ENCODE data around the gene SCN2B. TPM values are rescaled to one million over a fixed set of nuclear protein-coding genes. Genes with fewer than 3 reads are reported as not detected.

SCN2B gene
- total RNA-seq, 1 experiment from 2014 or later = not detected

- BruUV-seq (replicated peaks) = no TSS peak
- no peak overlapping the region for H3K4me3 ChIP-seq (ENCODE audit: low read depth, low read length, poor library complexity, severe bottlenecking)
- H3K36me3 ChIP-seq (ENCODE audit: insufficient read depth, low read length, poor library complexity, severe bottlenecking) = no peaks in the 10 kb centered on the region
- TF ChIP-seq EZH2 (IDR thresholded peaks at IDR 0.05; ENCODE audit: borderline replicate concordance, low read depth, low read length, poor library complexity, severe bottlenecking) = no peak
- TF ChIP-seq, protein P1, sequence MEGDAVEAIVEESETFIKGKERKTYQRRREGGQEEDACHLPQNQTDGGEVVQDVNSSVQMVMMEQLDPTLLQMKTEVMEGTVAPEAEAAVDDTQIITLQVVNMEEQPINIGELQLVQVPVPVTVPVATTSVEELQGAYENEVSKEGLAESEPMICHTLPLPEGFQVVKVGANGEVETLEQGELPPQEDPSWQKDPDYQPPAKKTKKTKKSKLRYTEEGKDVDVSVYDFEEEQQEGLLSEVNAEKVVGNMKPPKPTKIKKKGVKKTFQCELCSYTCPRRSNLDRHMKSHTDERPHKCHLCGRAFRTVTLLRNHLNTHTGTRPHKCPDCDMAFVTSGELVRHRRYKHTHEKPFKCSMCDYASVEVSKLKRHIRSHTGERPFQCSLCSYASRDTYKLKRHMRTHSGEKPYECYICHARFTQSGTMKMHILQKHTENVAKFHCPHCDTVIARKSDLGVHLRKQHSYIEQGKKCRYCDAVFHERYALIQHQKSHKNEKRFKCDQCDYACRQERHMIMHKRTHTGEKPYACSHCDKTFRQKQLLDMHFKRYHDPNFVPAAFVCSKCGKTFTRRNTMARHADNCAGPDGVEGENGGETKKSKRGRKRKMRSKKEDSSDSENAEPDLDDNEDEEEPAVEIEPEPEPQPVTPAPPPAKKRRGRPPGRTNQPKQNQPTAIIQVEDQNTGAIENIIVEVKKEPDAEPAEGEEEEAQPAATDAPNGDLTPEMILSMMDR (conservative IDR thresholded peaks at IDR 0.05; ENCODE audit: low read depth, low read length) = no peak
- ChIA-PET CTCF (no interaction called here), POLR2A (ENCODE audit: low non-redundant PET) (no interaction called here)
- intact Hi-C loops (cut with micrococcal nuclease; ENCODE audit: unreplicated experiment) = no loop called here
- H3K4me1 ChIP-seq (ENCODE audit: insufficient read depth, low read length, poor library complexity, severe bottlenecking) = no peaks in the 10 kb centered on the region
- H3K27ac ChIP-seq (ENCODE audit: low read depth, low read length, poor library complexity, severe bottlenecking) = no peak overlapping the region
- H3K9me3 ChIP-seq (ENCODE audit: low read depth, low read length, poor library complexity, severe bottlenecking) = no peaks in the 10 kb centered on the region
- peaks cover 4% of the 10 kb centered on the region for H3K27me3 ChIP-seq (replicated peaks; ENCODE audit: insufficient read depth, low read depth, low read length, poor library complexity)
- no peak for DNase-seq (ENCODE audit: low spot score)
Measured at GRCh38 chr11:118175031-118175992, 1.1 kb downstream of the SCN2B start.

GRCh38 chr11:118174006-118174567, 2.4 kb downstream of the SCN2B start:
- H3K9me3 ChIP-seq (ENCODE audit: low read depth, low read length, poor library complexity, severe bottlenecking) = no peaks in the 10 kb centered on the region
- ChIA-PET POLR2A (ENCODE audit: low non-redundant PET) (no interaction called here), CTCF (interaction anchor here (0.8 kb wide), 1 partner anchor 24 kb away, joined by 3 read pairs; no protein-coding TSS in a partner anchor)
- no peak for TF ChIP-seq EZH2 (IDR thresholded peaks at IDR 0.05; ENCODE audit: borderline replicate concordance, low read depth, low read length, poor library complexity, severe bottlenecking)
- TF ChIP-seq, protein P1 (conservative IDR thresholded peaks at IDR 0.05; ENCODE audit: low read depth, low read length) = no peak
- intact Hi-C loops (cut with micrococcal nuclease; ENCODE audit: unreplicated experiment) = no loop called here
- no peaks in the 10 kb centered on the region for H3K4me1 ChIP-seq (ENCODE audit: insufficient read depth, low read length, poor library complexity, severe bottlenecking)
- DNase-seq (ENCODE audit: low spot score) = no peak
- peaks cover 4% of the 10 kb centered on the region for H3K27me3 ChIP-seq (replicated peaks; ENCODE audit: insufficient read depth, low read depth, low read length, poor library complexity)
- H3K27ac ChIP-seq (ENCODE audit: low read depth, low read length, poor library complexity, severe bottlenecking) = no peak overlapping the region
- no peaks in the 10 kb centered on the region for H3K36me3 ChIP-seq (ENCODE audit: insufficient read depth, low read length, poor library complexity, severe bottlenecking)
- no peak overlapping the region for H3K4me3 ChIP-seq (ENCODE audit: low read depth, low read length, poor library complexity, severe bottlenecking)
- no TSS peak for BruUV-seq (replicated peaks)

DNA sequence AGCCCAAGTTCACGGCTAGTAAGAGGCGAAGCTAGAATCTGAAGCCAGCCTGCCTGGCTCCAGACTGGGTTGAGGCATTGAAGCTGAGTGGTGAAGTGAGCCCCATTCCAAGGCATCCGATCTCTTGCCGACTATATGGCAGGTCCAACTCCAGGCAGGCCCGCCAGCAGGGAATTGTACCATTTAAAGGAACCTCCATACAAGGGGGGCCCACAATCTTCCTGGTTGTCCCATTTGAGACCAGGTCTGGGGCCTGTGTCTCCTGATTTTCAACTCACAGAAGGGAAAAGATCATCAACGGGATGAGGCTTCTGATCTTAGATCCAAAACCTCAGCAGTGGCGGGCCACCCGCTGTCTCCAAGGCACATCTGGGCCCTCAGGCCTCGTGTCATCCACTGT, 4.1 kb downstream of the SCN2B start:
- Histone ChIP-seq H3K27me3 (replicated peaks; ENCODE audit: insufficient read depth, low read depth, low read length, poor library complexity) (peaks cover 4% of the 10 kb centered on the region), H3K27ac (ENCODE audit: low read depth, low read length, poor library complexity, severe bottlenecking) (no peak overlapping the region), H3K4me3 (ENCODE audit: low read depth, low read length, poor library complexity, severe bottlenecking) (no peak overlapping the region), H3K4me1 (ENCODE audit: insufficient read depth, low read length, poor library complexity, severe bottlenecking) (no peaks in the 10 kb centered on the region), H3K36me3 (ENCODE audit: insufficient read depth, low read length, poor library complexity, severe bottlenecking) (no peaks in the 10 kb centered on the region), H3K9me3 (ENCODE audit: low read depth, low read length, poor library complexity, severe bottlenecking) (no peaks in the 10 kb centered on the region)
- BruUV-seq (replicated peaks) = no TSS peak
- DNase-seq (ENCODE audit: low spot score) = no peak
- intact Hi-C loops (cut with micrococcal nuclease; ENCODE audit: unreplicated experiment) = no loop called here
- ChIA-PET POLR2A (ENCODE audit: low non-redundant PET) (no interaction called here), CTCF (interaction anchor here (0.6 to 1.6 kb wide), 8 partner anchors 8 to 449 kb away, joined by 3 to 14 read pairs (median 4); partner anchors contain the start of gene SCN4B)
- TF ChIP-seq, protein P1 (conservative IDR thresholded peaks at IDR 0.05; ENCODE audit: low read depth, low read length) = no peak
- no peak for TF ChIP-seq EZH2 (IDR thresholded peaks at IDR 0.05; ENCODE audit: borderline replicate concordance, low read depth, low read length, poor library complexity, severe bottlenecking)

Data from A673 (cell line).